Measurements from ENCODE around the gene CORO6. TPM values are rescaled to one million over a fixed set of nuclear protein-coding genes. Genes with fewer than 3 reads are reported as not detected.

Gene CORO6
- total RNA-seq, 1 donor from 2014 or later: 7.1 TPM

- Mint-ChIP-seq H3K27ac (ENCODE audit: unreplicated experiment) (peak overlapping the region; percentile 86), H3K4me3 (ENCODE audit: unreplicated experiment) (peak overlapping the region; percentile 84), H3K27me3 (ENCODE audit: unreplicated experiment) (no peaks in the 10 kb centered on the region), H3K36me3 (ENCODE audit: unreplicated experiment) (no peaks in the 10 kb centered on the region), H3K9me3 (ENCODE audit: unreplicated experiment) (no peaks in the 10 kb centered on the region), H3K4me1 (ENCODE audit: unreplicated experiment) (peaks cover 68% of the 10 kb centered on the region)
- DNase-seq (ENCODE audit: extremely low spot score, unreplicated experiment): no peak
- TF ChIP-seq CTCF (IDR thresholded peaks at IDR 0.05): no peak
Measured at GRCh38 chr17:29588562-29589411, 33.9 kb downstream of the CORO6 start.

GRCh38 chr17:29588017-29588561 lies 34.6 kb downstream of the CORO6 start:
- H3K9me3 Mint-ChIP-seq (ENCODE audit: unreplicated experiment): no peaks in the 10 kb centered on the region
- peak overlapping the region; percentile 86 for H3K27ac Mint-ChIP-seq (ENCODE audit: unreplicated experiment)
- peaks cover 72% of the 10 kb centered on the region for H3K4me1 Mint-ChIP-seq (ENCODE audit: unreplicated experiment)

GRCh38 chr17:29587591-29587990 lies 35.1 kb downstream of the CORO6 start:
- no peak for TF ChIP-seq CTCF (IDR thresholded peaks at IDR 0.05)
- DNase-seq (ENCODE audit: extremely low spot score, unreplicated experiment): no peak
- no peaks in the 10 kb centered on the region for H3K36me3 Mint-ChIP-seq (ENCODE audit: unreplicated experiment)
- no peaks in the 10 kb centered on the region for H3K9me3 Mint-ChIP-seq (ENCODE audit: unreplicated experiment)
- peaks cover 69% of the 10 kb centered on the region for H3K4me1 Mint-ChIP-seq (ENCODE audit: unreplicated experiment)
- H3K4me3 Mint-ChIP-seq (ENCODE audit: unreplicated experiment): peak overlapping the region; percentile 84
- H3K27ac Mint-ChIP-seq (ENCODE audit: unreplicated experiment): peak overlapping the region; percentile 86
- no peaks in the 10 kb centered on the region for H3K27me3 Mint-ChIP-seq (ENCODE audit: unreplicated experiment)

More at GRCh38 chr17:29588017-29588561, 34.6 kb downstream of the CORO6 start:
- TF ChIP-seq CTCF (IDR thresholded peaks at IDR 0.05): no peak
- Mint-ChIP-seq H3K36me3 (ENCODE audit: unreplicated experiment) (no peaks in the 10 kb centered on the region), H3K4me3 (ENCODE audit: unreplicated experiment) (peak overlapping the region; percentile 84), H3K27me3 (ENCODE audit: unreplicated experiment) (no peaks in the 10 kb centered on the region)
- DNase-seq (ENCODE audit: extremely low spot score, unreplicated experiment): no peak

- Mint-ChIP-seq H3K36me3 (ENCODE audit: unreplicated experiment) (peaks cover 4% of the 10 kb centered on the region), H3K4me1 (ENCODE audit: unreplicated experiment) (peaks cover 62% of the 10 kb centered on the region), H3K9me3 (ENCODE audit: unreplicated experiment) (no peaks in the 10 kb centered on the region), H3K4me3 (ENCODE audit: unreplicated experiment) (no peak overlapping the region), H3K27ac (ENCODE audit: unreplicated experiment) (peak overlapping the region; percentile 86), H3K27me3 (ENCODE audit: unreplicated experiment) (no peaks in the 10 kb centered on the region)
- DNase-seq (ENCODE audit: extremely low spot score, unreplicated experiment): no peak
- no peak for TF ChIP-seq CTCF (IDR thresholded peaks at IDR 0.05)
Measured at GRCh38 chr17:29586676-29587469, 35.8 kb downstream of the CORO6 start.

All from osteocyte (in vitro differentiated cells).